HG03439 (cell line): ENCODE measurements around the gene ZNF808.
A peak's percentile ranks its signal among the peaks of the same experiment; 100 is the strongest.
"Not testable (repeated sequence)": the region's sequence is repeated elsewhere in the genome, so short reads cannot be mapped to it uniquely, and the experiment has no call there.

Experiments
- ATAC-seq: cut with Tn5 transposase; IDR thresholded peaks from one replicate; pipeline ENCODE4 v1.9.1; 2021; ENCODE audit warnings: mild to moderate bottlenecking, moderate library complexity; ENCODE audit not compliant: unreplicated experiment

ZNF808 gene

GRCh38 chr19:52592301-52592700 lies 64.8 kb downstream of the ZNF808 start:
- ATAC-seq, result no peak

GRCh38 chr19:52593441-52593840 lies 66.0 kb downstream of the ZNF808 start:
- ATAC-seq, result not testable (repeated sequence)

GRCh38 chr19:52599241-52599640 lies 71.8 kb downstream of the ZNF808 start:
- no peak for ATAC-seq

- no peak for ATAC-seq
These were observed 73.2 kb downstream of the ZNF808 start for GRCh38 chr19:52600639-52601024.

GRCh38 chr19:52601025-52601973 lies 73.8 kb downstream of the ZNF808 start:
- peak; percentile 87 for ATAC-seq

- ATAC-seq, result not testable (repeated sequence)
These were observed 74.5 kb downstream of the ZNF808 start for GRCh38 chr19:52601974-52602366.

GRCh38 chr19:52602941-52603340 lies 75.5 kb downstream of the ZNF808 start:
- ATAC-seq, result no peak

- ATAC-seq, result no peak
These were observed 76.2 kb downstream of the ZNF808 start for GRCh38 chr19:52603558-52604207.
